WERI-Rb-1 (cell line): ENCODE data around the gene ARID1B.

Source experiments
- DNase-seq: peaks from one replicate; pipeline ENCODE4 v3.0.0-alpha.2; 2020
- H3K27ac ChIP-seq: fragments of 250-450 bp; sonication (Bioruptor Pico); 2 replicates; pipeline ENCODE4 v1.5.1; 2020; ENCODE audit warnings: mild to moderate bottlenecking, moderate library complexity
- H3K27me3 ChIP-seq: fragments of 250-450 bp; sonication (Bioruptor Pico); 2 replicates; pipeline ENCODE4 v1.5.1; 2021; ENCODE audit warnings: mild to moderate bottlenecking, low read depth, moderate library complexity; ENCODE audit not compliant: insufficient read depth, severe bottlenecking
- H3K36me3 ChIP-seq: fragments of 250-450 bp; sonication (Bioruptor Pico); 2 replicates; pipeline ENCODE4 v1.5.1; 2020; ENCODE audit warnings: mild to moderate bottlenecking, moderate library complexity
- H3K4me3 ChIP-seq: 2 replicates; pipeline ENCODE4 v1.5.1; 2011; ENCODE audit warnings: low read depth, mild to moderate bottlenecking, control low read depth, low read length
- H3K9me3 ChIP-seq: fragments of 250-450 bp; sonication (Bioruptor Pico); 2 replicates; pipeline ENCODE4 v1.5.1; 2021; ENCODE audit warnings: mild to moderate bottlenecking, moderate library complexity; ENCODE audit not compliant: severe bottlenecking
- CTCF ChIP-seq: IDR thresholded peaks from 2 replicates; pipeline ENCODE4 v1.5.1; 2011; ENCODE audit warnings: low read depth, mild to moderate bottlenecking, control low read depth, inconsistent platforms, low read length

ARID1B gene

GRCh38 chr6:157008568-157008967 is 231.4 kb downstream of the ARID1B start:
- no peak for DNase-seq
- Histone ChIP-seq H3K27me3 (no peaks in the 10 kb centered on the region), H3K4me3 (no peak overlapping the region), H3K36me3 (no peaks in the 10 kb centered on the region), H3K27ac (no peak overlapping the region), H3K9me3 (no peaks in the 10 kb centered on the region)
- TF ChIP-seq CTCF, result no peak

DNA sequence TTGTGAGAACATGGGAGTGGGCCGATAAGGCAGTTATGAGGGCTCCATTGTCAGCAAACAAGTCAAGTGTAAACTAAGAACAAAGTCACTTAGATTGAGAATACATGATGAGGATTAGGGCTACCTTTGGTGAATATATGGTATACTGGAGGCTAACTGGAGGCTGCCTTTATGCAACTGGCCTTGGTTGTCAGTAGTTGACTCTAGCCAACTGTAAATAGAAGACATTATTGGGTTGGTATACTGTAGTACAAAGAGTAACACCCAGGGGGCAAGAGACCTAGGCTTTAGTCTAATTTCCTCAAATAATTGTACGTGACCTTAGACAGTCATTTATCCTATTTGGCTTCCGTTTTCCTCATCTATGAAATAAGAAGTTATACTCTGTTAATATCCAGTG is 235.2 kb downstream of the ARID1B start:
- no peak overlapping the region for H3K4me3 ChIP-seq
- no peak for DNase-seq

DNA sequence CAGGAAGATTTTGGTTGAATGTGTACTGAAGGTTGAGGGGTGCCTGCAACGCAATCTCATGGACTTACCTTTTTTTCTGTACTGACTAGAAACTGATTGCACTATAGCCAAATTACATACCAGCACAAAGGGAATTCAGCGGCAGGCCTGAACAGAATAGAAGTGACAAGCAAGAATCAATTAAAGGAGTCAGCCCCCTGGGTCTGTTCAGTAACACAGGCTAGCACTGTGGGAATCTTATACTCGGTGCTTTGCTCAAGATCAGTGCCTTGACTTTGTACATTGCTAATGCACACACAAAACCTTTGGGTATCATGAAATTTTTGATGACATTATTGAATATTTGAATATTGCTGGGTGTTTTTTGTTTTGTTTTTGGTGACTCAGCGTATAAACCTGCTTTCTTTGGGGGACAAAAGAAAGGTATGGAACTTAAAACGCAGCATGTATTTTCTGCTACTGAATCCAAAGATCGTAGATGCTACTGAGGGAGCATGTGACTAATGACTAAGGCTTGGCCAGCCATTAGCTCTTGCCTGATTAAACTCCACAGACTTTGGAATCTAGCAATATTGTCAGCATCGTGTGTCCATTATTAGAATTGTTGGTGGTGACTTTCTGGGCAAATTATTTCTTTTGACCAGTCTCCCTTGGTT is 236.6 kb downstream of the ARID1B start:
- no peaks in the 10 kb centered on the region for H3K9me3 ChIP-seq
- H3K27me3 ChIP-seq, result no peaks in the 10 kb centered on the region
- no peak for DNase-seq
- H3K36me3 ChIP-seq, result no peaks in the 10 kb centered on the region
- no peak overlapping the region for H3K4me3 ChIP-seq
- no peak overlapping the region for H3K27ac ChIP-seq
- TF ChIP-seq CTCF, result no peak

More for the DNA sequence above, 235.2 kb downstream of the ARID1B start:
- Histone ChIP-seq H3K27me3 (no peaks in the 10 kb centered on the region), H3K27ac (no peak overlapping the region), H3K36me3 (no peaks in the 10 kb centered on the region), H3K9me3 (no peaks in the 10 kb centered on the region)
- no peak for TF ChIP-seq CTCF

DNA sequence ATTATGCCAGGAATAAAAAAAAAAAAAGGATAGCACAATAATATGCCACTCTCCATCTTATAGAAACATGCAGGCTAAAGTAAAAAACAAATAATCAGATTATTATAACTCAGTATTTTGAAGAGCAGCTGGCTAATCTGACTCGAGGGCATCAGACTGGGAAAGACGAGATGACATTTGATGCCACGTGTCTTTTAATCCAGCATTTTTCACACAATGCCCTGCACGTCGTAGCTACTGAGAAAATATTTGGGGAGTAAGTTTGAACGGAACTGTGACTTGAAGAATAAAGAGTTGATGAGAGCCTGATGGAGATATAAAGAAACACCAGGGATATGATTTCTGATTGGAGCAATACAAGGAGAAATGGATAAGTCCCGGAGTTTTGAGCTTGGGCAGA is 237.7 kb downstream of the ARID1B start:
- Histone ChIP-seq H3K36me3 (no peaks in the 10 kb centered on the region; the same call in 1 of the 2 replicates), H3K27ac (no peak overlapping the region), H3K9me3 (no peaks in the 10 kb centered on the region), H3K4me3 (no peak overlapping the region), H3K27me3 (no peaks in the 10 kb centered on the region)
- no peak for DNase-seq
- TF ChIP-seq CTCF, result no peak

GRCh38 chr6:157017022-157017421 is 239.8 kb downstream of the ARID1B start:
- Histone ChIP-seq H3K9me3 (no peaks in the 10 kb centered on the region), H3K27ac (no peak overlapping the region), H3K27me3 (no peaks in the 10 kb centered on the region), H3K36me3 (peaks cover 3% of the 10 kb centered on the region), H3K4me3 (no peak overlapping the region)
- DNase-seq, result no peak
- TF ChIP-seq CTCF, result no peak

DNA sequence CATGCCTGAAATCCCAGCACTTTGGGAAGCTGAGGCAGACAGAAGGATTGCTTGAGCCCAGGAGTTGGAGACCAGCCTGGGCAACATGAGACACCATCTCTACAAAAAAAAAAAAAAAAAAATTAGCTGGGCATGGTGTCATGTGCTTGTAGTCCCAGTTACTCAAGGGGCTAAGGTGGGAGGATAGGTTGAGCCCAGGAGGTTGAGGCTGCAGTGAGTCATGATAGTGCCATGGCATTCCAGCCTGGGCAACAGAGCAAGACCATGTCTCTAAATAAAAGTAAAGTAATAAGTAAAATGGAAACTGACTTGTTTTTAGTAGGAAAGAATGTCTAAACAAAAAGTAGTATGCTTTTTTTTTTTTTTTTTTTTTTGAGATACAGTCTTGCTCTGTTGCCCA is 240.7 kb downstream of the ARID1B start:
- Histone ChIP-seq H3K27ac (no peak overlapping the region), H3K4me3 (no peak overlapping the region), H3K27me3 (no peaks in the 10 kb centered on the region), H3K9me3 (no peaks in the 10 kb centered on the region), H3K36me3 (peaks cover 3% of the 10 kb centered on the region)
- TF ChIP-seq CTCF, result no peak
- DNase-seq, result no peak
